HEK293T (cell line): Measurements from ENCODE around the gene FGF14.

Source experiments
- CTCF ChIA-PET: fragments of 350-600 bp; formaldehyde crosslinking; extraction: SDS; loops from one replicate; lab custom pipeline; 2021; ENCODE audit warnings: antibody characterized with exemption, inconsistent platforms; lab: Yijun Ruan, JAX
- POLR2A ChIA-PET: fragments of 350-600 bp; formaldehyde crosslinking; extraction: SDS; loops from one replicate; lab custom pipeline; 2020; ENCODE audit warnings: antibody characterized with exemption, inconsistent platforms; lab: Yijun Ruan, JAX
- DNase-seq: peaks from one replicate; pipeline ENCODE4 v3.0.0; 2012; ENCODE audit warnings: mixed read lengths; ENCODE audit errors: extremely low spot score
- ARNT ChIP-seq: fragments of 450-650 bp; IDR thresholded peaks from 2 replicates; pipeline ENCODE4 v1.6.1; 2017; ENCODE audit warnings: mild to moderate bottlenecking
- BHLHE40 ChIP-seq: fragments of 450-650 bp; IDR thresholded peaks from 2 replicates; pipeline ENCODE4 v1.6.1; 2016; ENCODE audit warnings: mild to moderate bottlenecking, moderate library complexity, borderline replicate concordance
- CTBP1 ChIP-seq: fragments of 450-650 bp; IDR thresholded peaks from 2 replicates; pipeline ENCODE4 v1.6.1; 2016; ENCODE audit warnings: borderline replicate concordance
- ELF4 ChIP-seq: fragments of 450-650 bp; IDR thresholded peaks from 2 replicates; pipeline ENCODE4 v1.6.1; 2017; ENCODE audit warnings: antibody characterized with exemption
- FOXA1 ChIP-seq: fragments of 450-650 bp; IDR thresholded peaks from 2 replicates; pipeline ENCODE4 v1.6.1; 2016; ENCODE audit warnings: mild to moderate bottlenecking
- FOXK2 ChIP-seq: fragments of 450-650 bp; IDR thresholded peaks from 2 replicates; pipeline ENCODE4 v1.6.1; 2016; ENCODE audit warnings: mild to moderate bottlenecking
- FOXM1 ChIP-seq: fragments of 450-650 bp; IDR thresholded peaks from 2 replicates; pipeline ENCODE4 v1.6.1; 2017; ENCODE audit warnings: mild to moderate bottlenecking, borderline replicate concordance
- HDGF ChIP-seq: fragments of 450-650 bp; IDR thresholded peaks from 2 replicates; pipeline ENCODE4 v1.6.1; 2017; ENCODE audit warnings: antibody characterized with exemption, borderline replicate concordance
- L3MBTL2 ChIP-seq: fragments of 450-650 bp; conservative IDR thresholded peaks from 2 replicates; pipeline ENCODE4 v1.6.1; 2016; ENCODE audit warnings: mild to moderate bottlenecking
- LEF1 ChIP-seq: fragments of 450-650 bp; IDR thresholded peaks from 2 replicates; pipeline ENCODE4 v1.6.1; 2017; ENCODE audit warnings: mild to moderate bottlenecking, borderline replicate concordance
- NFRKB ChIP-seq: fragments of 450-650 bp; IDR thresholded peaks from 2 replicates; pipeline ENCODE4 v1.6.1; 2016; ENCODE audit warnings: mild to moderate bottlenecking, moderate library complexity
- SP1 ChIP-seq: fragments of 450-650 bp; IDR thresholded peaks from 2 replicates; pipeline ENCODE4 v1.6.1; 2017
- SUZ12 ChIP-seq: fragments of 450-650 bp; IDR thresholded peaks from 2 replicates; pipeline ENCODE4 v1.6.1; 2016; ENCODE audit warnings: mild to moderate bottlenecking
- TARDBP ChIP-seq: fragments of 450-650 bp; IDR thresholded peaks from 2 replicates; pipeline ENCODE4 v1.6.1; 2016
- ZNF384 ChIP-seq: fragments of 450-650 bp; IDR thresholded peaks from 2 replicates; pipeline ENCODE4 v1.6.1; 2016
- TF ChIP-seq, protein P1 (sequence below): fragments of 450-650 bp; IDR thresholded peaks from 2 replicates; pipeline ENCODE4 v1.6.1; 2016

The FGF14 gene

DNA sequence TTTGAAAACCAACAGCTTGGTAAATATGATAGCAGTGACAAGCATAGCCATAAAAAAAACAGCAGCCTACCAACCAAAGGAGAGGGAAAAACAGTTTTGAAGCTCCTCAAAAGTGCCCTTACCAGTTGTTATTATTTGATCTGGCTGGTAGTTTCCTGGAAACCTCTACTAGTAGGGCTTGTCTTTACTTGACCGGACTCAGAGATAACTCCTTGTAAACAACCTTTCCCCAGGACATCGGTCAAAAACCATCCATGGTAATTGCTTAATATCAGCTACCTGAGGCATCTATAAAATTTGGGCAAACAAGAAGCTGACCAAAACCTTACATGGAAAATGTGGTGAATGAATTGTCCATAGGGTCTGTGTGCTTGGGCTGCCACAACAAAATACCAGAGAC lies 210.9 kb downstream of the FGF14 start:
- DNase-seq = no peak
- CTCF ChIA-PET = no interaction called here
- POLR2A ChIA-PET = no interaction called here
- no peak for TF ChIP-seq HDGF
- TF ChIP-seq CTBP1 = no peak
- no peak for TF ChIP-seq ARNT
- no peak for TF ChIP-seq ELF4
- no peak for TF ChIP-seq LEF1
- no peak for TF ChIP-seq SUZ12
- no peak for TF ChIP-seq NFRKB
- TF ChIP-seq, protein P1, sequence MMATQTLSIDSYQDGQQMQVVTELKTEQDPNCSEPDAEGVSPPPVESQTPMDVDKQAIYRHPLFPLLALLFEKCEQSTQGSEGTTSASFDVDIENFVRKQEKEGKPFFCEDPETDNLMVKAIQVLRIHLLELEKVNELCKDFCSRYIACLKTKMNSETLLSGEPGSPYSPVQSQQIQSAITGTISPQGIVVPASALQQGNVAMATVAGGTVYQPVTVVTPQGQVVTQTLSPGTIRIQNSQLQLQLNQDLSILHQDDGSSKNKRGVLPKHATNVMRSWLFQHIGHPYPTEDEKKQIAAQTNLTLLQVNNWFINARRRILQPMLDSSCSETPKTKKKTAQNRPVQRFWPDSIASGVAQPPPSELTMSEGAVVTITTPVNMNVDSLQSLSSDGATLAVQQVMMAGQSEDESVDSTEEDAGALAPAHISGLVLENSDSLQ = no peak
- TF ChIP-seq FOXA1 = no peak
- TF ChIP-seq BHLHE40 = no peak
- no peak for TF ChIP-seq ZNF384
- no peak for TF ChIP-seq L3MBTL2
- no peak for TF ChIP-seq FOXM1
- no peak for TF ChIP-seq TARDBP
- TF ChIP-seq SP1 = no peak
- no peak for TF ChIP-seq FOXK2

DNA sequence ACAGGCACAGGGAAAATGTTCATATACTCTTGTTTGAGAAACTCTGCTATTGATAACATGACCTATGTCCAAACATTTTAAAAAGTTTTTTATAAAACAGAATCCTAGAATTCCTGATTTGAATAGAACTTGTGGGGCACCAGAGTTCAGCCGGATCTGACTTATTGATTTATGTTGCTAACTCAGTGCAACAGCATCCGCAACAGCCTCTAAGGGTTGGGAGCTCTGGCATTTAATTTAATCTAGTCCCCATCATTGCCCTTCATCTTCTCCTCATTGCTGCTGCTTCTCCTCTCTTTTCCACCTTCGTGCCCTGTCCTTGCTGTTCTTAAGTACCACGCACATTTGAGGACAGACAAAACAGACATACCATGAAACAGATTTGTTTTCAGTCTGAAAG lies 214.5 kb downstream of the FGF14 start:
- ChIA-PET POLR2A (no interaction called here), CTCF (no interaction called here)
- DNase-seq = no peak
- no peak for TF ChIP-seq L3MBTL2
- no peak for TF ChIP-seq TARDBP
- no peak for TF ChIP-seq CTBP1
- no peak for TF ChIP-seq BHLHE40
- no peak for TF ChIP-seq ZNF384
- TF ChIP-seq SP1 = no peak
- TF ChIP-seq LEF1 = no peak
- no peak for TF ChIP-seq ELF4
- no peak for TF ChIP-seq SUZ12
- no peak for TF ChIP-seq HDGF
- no peak for TF ChIP-seq FOXA1
- TF ChIP-seq, protein P1 = no peak
- TF ChIP-seq NFRKB = no peak
- TF ChIP-seq FOXK2 = no peak
- no peak for TF ChIP-seq FOXM1
- no peak for TF ChIP-seq ARNT

DNA sequence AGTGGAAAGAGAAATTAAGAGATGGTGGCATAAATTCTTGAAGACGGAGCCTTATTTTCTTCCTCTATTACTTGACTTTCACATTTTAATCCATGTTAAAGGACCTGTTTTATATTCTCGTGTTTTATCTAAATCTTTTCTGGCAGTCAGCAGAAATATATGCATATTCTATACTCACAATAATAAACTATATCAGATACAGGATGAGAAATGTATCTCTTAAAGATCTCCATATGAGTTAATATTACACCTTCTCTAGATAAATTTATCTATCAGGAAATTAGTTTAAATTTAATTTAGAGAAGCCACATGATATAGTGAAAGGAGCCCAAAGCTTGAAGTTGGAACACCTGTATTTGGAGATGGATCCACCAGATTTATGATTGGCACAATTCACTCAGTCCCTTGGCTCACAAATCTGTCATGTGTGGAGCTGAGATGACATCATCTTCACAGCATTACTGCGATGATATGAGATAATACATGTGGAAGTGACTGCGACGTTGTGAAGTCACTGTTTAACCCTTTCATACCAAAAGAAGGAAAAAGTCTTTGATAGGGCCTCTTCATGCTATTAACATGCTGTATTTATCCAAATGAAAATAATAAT lies 216.4 kb downstream of the FGF14 start:
- CTCF ChIA-PET = no interaction called here
- TF ChIP-seq L3MBTL2 (no peak), ARNT (no peak), ELF4 (no peak), ZNF384 (no peak), FOXA1 (no peak)
- TF ChIP-seq, protein P1 = no peak

DNA sequence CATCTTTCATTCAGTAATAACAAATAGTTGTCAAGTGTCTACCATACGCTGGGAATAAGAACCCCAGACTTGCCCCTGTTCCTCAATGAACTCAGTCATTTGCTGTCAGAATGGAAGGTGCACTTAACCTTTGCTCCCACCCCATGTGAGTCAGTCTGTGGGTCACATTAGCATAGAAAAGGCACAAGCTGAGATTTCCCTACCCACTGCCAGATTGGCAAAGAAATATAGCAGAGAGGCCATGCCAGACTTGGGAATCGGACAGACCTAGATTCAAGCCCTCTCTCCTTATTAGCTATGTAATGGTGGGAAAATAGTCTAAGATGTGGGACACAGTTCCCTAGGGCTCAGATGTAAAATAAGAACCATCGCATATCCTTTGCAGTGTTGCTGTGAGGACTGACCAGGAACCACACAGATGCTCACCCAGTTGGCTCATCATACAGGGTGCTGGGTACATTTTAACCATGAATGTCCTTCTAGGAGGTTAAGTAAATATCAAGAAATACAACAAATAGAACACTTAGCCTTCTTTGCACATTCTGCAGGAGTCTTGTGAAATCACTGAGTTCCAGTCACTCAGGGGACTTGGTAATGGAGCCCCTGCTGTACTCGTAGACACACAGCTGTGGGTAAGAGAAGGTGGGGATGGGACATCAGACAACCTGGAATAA lies 218.2 kb downstream of the FGF14 start:
- CTCF ChIA-PET = no interaction called here
- POLR2A ChIA-PET = no interaction called here
- TF ChIP-seq SP1 (no peak), ELF4 (no peak), L3MBTL2 (no peak), ZNF384 (no peak), LEF1 (no peak)
- TF ChIP-seq, protein P1 = no peak
- no peak for DNase-seq

More for the DNA sequence above, 216.4 kb downstream of the FGF14 start:
- DNase-seq = no peak
- POLR2A ChIA-PET = no interaction called here

DNA sequence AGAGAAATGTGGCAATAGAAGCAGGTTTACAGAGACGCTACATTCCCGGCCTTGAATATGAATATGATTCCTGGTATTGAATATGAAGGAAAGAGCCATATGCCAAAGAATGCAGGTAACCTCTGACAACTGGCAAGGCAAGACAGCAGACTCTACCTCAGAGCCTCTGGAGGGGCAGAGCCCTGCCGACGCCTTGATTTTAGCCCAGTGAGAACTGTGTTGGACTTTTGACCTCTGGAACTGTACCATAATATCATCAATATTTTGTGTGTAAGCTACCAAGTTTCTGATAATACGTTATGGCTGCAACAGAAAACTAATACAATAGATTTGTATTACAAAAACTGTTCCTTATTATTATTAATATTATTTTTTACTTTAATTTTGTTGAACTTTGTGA lies 219.7 kb downstream of the FGF14 start:
- no peak for DNase-seq
- POLR2A ChIA-PET = no interaction called here
- CTCF ChIA-PET = no interaction called here
- no peak for TF ChIP-seq BHLHE40
- no peak for TF ChIP-seq SP1
- TF ChIP-seq LEF1 = no peak
- TF ChIP-seq, protein P1 = no peak
